Stomach smooth muscle (tissue), 2 donors: ENCODE data around the gene NUDT22.

Experiments
- H3K27ac ChIP-seq: one replicate; pipeline ENCODE4 v1.7.0; 2013; ENCODE audit warnings: mild to moderate bottlenecking, low read length, inconsistent platforms
- H3K27me3 ChIP-seq, 2 donors: one replicate each; pipeline ENCODE4 v1.7.0; 2013; ENCODE audit warnings: low read length in 2 of 2; ENCODE audit not compliant: insufficient read depth in 2 of 2, control insufficient read depth in 1 of 2
- H3K36me3 ChIP-seq, 2 donors: one replicate each; pipeline ENCODE4 v1.7.0; 2013; ENCODE audit warnings: low read length in 2 of 2; ENCODE audit not compliant: control insufficient read depth in 2 of 2, insufficient read depth in 2 of 2
- H3K4me1 ChIP-seq: one replicate; pipeline ENCODE4 v1.7.0; 2013; ENCODE audit warnings: low read length; ENCODE audit not compliant: control insufficient read depth, insufficient read depth
- H3K4me3 ChIP-seq, 2 donors: one replicate each; pipeline ENCODE4 v1.7.0; 2013; ENCODE audit warnings: low read length in 2 of 2
- H3K9ac ChIP-seq, 2 donors: one replicate each; pipeline ENCODE4 v1.7.0; 2013; ENCODE audit warnings: low read length in 2 of 2, mild to moderate bottlenecking in 1 of 2
- H3K9me3 ChIP-seq, 2 donors: one replicate each; pipeline ENCODE4 v1.7.0; 2013; ENCODE audit warnings: low read length in 2 of 2; ENCODE audit not compliant: control insufficient read depth in 2 of 2
- donor health status: healthy.
- donor health status: Pancreatic carcinoma.

NUDT22 gene

GRCh38 chr11:64186492-64187165 is 39.4 kb upstream of the NUDT22 start:
- H3K27me3 ChIP-seq: no peaks in the 10 kb centered on the region
- peak overlapping the region; percentile 41 for H3K27ac ChIP-seq
- peaks cover 26% of the 10 kb centered on the region for H3K4me1 ChIP-seq
- H3K4me3 ChIP-seq: no peak overlapping the region
- no peaks in the 10 kb centered on the region for H3K9me3 ChIP-seq
- no peaks in the 10 kb centered on the region for H3K36me3 ChIP-seq
- no peak overlapping the region for H3K9ac ChIP-seq

GRCh38 chr11:64192434-64192833 is 33.6 kb upstream of the NUDT22 start:
- H3K4me1 ChIP-seq: no peaks in the 10 kb centered on the region
- H3K4me3 ChIP-seq: no peak overlapping the region
- peaks cover 38 to 47% of the 10 kb centered on the region in 2 donors for H3K36me3 ChIP-seq
- no peak overlapping the region for H3K27ac ChIP-seq
- no peaks in the 10 kb centered on the region for H3K27me3 ChIP-seq
- H3K9me3 ChIP-seq: no peaks in the 10 kb centered on the region
- no peak overlapping the region for H3K9ac ChIP-seq

GRCh38 chr11:64196626-64197025 is 29.4 kb upstream of the NUDT22 start:
- no peak overlapping the region for H3K27ac ChIP-seq
- no peak overlapping the region for H3K4me3 ChIP-seq
- peaks cover 60 to 64% of the 10 kb centered on the region in 2 donors for H3K36me3 ChIP-seq
- H3K9me3 ChIP-seq: no peaks in the 10 kb centered on the region
- no peaks in the 10 kb centered on the region for H3K27me3 ChIP-seq
- no peak overlapping the region for H3K9ac ChIP-seq
- H3K4me1 ChIP-seq: no peaks in the 10 kb centered on the region

- Histone ChIP-seq H3K9me3 (no peaks in the 10 kb centered on the region), H3K9ac (no peak overlapping the region), H3K27ac (no peak overlapping the region), H3K27me3 (no peaks in the 10 kb centered on the region), H3K4me1 (no peaks in the 10 kb centered on the region), H3K4me3 (no peak overlapping the region), H3K36me3 (peaks cover 68% of the 10 kb centered on the region in 2 donors)
These were observed 27.6 kb upstream of the NUDT22 start for GRCh38 chr11:64198511-64198910.

GRCh38 chr11:64201543-64201942 is 24.5 kb upstream of the NUDT22 start:
- peaks cover 10% of the 10 kb centered on the region for H3K4me1 ChIP-seq
- H3K36me3 ChIP-seq: peaks cover 52 to 53% of the 10 kb centered on the region in 2 donors
- no peak overlapping the region for H3K4me3 ChIP-seq

GRCh38 chr11:64202992-64203391 is 23.1 kb upstream of the NUDT22 start:
- H3K4me1 ChIP-seq: peaks cover 15% of the 10 kb centered on the region
- H3K4me3 ChIP-seq: no peak overlapping the region
- H3K27ac ChIP-seq: no peak overlapping the region
- H3K9ac ChIP-seq: no peak overlapping the region
- H3K27me3 ChIP-seq: no peaks in the 10 kb centered on the region
- no peaks in the 10 kb centered on the region for H3K9me3 ChIP-seq
- peaks cover 39 to 44% of the 10 kb centered on the region in 2 donors for H3K36me3 ChIP-seq

More at GRCh38 chr11:64201543-64201942, 24.5 kb upstream of the NUDT22 start:
- Histone ChIP-seq H3K27ac (no peak overlapping the region), H3K9ac (no peak overlapping the region), H3K27me3 (no peaks in the 10 kb centered on the region), H3K9me3 (no peaks in the 10 kb centered on the region)

- peaks cover 39 to 44% of the 10 kb centered on the region in 2 donors for H3K36me3 ChIP-seq
- H3K4me3 ChIP-seq: no peak overlapping the region
- H3K27me3 ChIP-seq: no peaks in the 10 kb centered on the region
- H3K9ac ChIP-seq: no peak overlapping the region
- H3K4me1 ChIP-seq: peaks cover 21% of the 10 kb centered on the region
- no peak overlapping the region for H3K27ac ChIP-seq
- H3K9me3 ChIP-seq: no peaks in the 10 kb centered on the region
These were observed 22.5 kb upstream of the NUDT22 start for GRCh38 chr11:64203421-64204079.

GRCh38 chr11:64204080-64204440 is 22.0 kb upstream of the NUDT22 start:
- H3K27me3 ChIP-seq: no peaks in the 10 kb centered on the region
- peaks cover 24% of the 10 kb centered on the region for H3K4me1 ChIP-seq
- H3K36me3 ChIP-seq: peaks cover 39 to 44% of the 10 kb centered on the region in 2 donors
- H3K4me3 ChIP-seq: no peak overlapping the region
- no peak overlapping the region for H3K27ac ChIP-seq
- no peaks in the 10 kb centered on the region for H3K9me3 ChIP-seq
- no peak overlapping the region for H3K9ac ChIP-seq

- Histone ChIP-seq H3K36me3 (peaks cover 39 to 44% of the 10 kb centered on the region in 2 donors), H3K9me3 (no peaks in the 10 kb centered on the region), H3K9ac (no peak overlapping the region), H3K4me1 (peaks cover 24% of the 10 kb centered on the region), H3K4me3 (no peak overlapping the region), H3K27me3 (no peaks in the 10 kb centered on the region), H3K27ac (peak overlapping the region; percentile 31)
These were observed 21.5 kb upstream of the NUDT22 start for GRCh38 chr11:64204464-64204989.

- Histone ChIP-seq H3K9me3 (no peaks in the 10 kb centered on the region), H3K27ac (peak within 1 kb of the TSS; percentile 64), H3K9ac (peak within 1 kb of the TSS; percentile 31 to 51), H3K4me3 (peak within 1 kb of the TSS; percentile 4 to 54), H3K36me3 (peaks cover 22 to 30% of the 10 kb centered on the region in 2 donors), H3K27me3 (no peaks in the 10 kb centered on the region), H3K4me1 (peaks cover 24% of the 10 kb centered on the region)
These were observed 19.4 kb upstream of the NUDT22 start, which contains the start of gene FERMT3 for GRCh38 chr11:64206457-64207255. Gene FERMT3 (plus strand): TSS chr11:64206721. CDS start chr11:64207365, 644 bp downstream.
